Fibroblast of skin of right biceps (primary cell): ENCODE data around the gene FADS6.

Source experiments
- DNase-seq: peaks from one replicate; pipeline ENCODE4 v3.0.0-alpha.2; 2013

Gene FADS6

DNA sequence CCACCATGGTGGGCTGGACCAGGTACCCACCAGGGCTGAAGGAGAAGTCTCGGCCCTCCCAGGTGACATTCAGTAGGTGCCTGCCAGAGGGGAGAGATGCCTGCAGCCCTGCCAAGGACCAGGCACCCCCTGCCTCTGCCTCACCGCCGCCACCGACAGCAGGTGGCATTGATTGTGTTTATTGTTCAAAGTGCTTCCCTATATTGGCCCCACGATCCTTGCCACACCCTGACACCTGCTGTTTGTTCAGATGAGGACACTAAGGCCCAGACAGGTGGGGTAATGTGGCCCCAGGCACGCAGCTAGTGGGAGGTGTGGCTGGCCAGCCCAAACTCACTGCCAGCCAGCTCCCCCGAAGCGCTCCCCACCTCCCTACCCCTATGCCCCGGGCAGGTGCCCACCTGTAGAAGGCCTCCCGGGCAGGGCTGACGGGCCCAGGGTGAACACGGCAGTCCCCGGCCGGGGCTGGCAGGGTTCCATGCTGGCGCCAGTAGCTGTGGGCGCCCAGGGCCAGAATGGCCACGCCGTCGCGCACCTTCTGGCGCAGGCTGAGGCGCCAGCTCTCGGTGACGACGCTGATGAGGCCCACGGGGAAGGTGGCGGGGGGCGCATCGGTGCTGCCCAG, 41.7 kb downstream of the FADS6 start:
- no peak for DNase-seq

DNA sequence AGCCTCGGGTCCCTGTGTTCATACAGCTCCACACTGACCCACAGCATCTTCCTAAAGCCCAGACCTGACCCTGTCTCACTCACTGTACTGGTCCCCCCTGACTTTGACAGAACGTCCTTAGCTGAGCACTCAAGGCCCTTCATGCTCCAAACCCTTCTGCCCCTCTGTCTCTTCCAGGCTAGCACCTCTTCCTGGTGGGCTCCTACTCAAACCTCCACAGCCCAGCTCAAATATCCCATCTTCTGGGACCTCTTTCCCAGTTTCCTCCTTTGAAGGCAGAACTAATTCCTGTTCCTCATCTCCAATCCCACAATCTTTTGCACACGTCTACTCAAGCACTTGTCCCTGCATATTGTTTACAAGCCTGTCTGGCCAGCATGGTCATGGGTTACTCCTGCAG, 42.5 kb downstream of the FADS6 start:
- no peak for DNase-seq

DNA sequence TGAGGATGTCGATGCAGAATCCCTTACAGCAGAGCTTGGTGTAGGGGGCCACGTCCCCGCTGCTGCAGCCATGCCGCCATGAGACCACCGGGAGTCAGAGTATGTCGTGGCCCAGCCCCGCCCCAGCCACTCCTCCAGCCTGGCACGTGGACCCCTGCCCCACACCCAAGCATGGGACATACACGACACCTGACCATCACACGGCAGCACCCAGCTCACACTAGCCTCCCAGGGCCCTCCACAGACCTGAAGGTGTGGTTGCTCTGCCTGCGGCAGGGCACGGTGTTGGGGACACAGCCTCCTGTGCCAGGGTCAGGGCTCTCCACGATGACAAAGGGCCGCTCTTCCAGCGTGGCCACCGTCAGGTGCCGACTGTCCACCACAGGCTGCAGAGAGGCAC, 43.1 kb downstream of the FADS6 start:
- no peak for DNase-seq

DNA sequence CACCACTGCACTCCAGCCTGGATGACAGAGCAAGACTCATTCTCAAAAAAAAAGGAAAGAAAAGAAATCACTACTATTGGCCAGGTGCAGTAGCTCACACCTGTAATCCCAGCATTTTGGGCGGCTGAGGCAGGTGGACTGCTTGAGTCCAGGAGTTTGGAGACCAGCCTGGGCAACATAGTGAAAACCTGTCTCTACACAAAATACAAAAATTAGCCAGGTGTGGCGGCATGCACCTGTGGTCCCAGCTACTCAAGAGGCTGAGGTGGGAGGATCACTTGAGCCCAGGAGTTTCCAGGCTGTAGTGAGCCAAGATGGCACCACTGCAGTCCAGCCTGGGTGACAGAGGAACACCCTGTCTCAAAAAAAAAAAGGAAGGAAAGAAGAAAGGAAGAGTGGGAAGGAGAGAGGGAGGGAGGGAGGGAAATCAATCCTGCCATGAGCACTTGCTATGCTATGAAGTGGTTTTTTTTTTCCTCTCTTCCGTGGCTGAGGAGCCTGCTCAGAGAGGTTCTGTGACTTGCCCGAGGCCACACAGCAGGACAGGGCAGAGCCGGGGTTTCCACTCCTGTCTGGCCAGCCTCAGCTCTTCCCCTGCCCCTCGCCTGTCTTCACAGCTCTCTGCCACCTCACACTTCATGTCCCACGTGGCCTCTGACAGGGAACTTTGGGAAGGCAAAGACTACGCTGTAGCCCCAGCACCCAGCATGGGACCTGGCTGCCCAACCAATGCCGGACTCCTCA, 44.6 kb downstream of the FADS6 start:
- no peak for DNase-seq

DNA sequence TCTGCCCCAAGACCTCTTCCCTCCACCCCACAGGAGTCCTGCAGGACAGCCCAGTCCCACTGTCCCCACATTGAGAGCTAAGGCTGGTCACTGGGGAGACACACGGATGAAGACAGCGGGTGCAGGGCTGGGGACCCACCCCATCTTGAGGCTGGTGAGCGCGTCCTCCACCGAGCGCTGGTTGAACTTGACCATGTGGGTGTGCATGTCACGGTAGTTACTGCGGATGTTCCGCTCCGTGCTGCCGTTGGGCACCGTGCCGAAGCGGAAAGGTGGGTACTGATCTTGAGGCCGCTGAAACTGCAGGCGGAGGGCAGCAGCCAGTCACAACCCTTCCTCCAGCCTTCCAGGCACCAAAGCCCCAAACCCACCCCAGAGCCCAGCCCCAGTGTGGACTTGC, 46.8 kb downstream of the FADS6 start:
- no peak for DNase-seq

DNA sequence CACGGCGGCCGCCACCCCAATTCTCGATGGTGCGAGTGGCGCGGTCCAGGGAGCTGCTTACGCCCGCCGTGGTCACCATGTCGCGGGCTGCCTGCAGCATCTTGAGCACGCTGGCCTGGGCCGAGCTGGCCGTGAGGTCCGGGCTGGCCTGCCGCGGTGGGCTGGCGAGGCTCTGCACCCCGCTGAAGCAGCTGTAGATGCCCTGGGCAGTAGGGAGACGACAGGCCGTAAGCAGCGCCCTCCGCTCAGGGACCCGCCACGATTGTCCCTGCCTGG, 50.1 kb downstream of the FADS6 start:
- DNase-seq = no peak

DNA sequence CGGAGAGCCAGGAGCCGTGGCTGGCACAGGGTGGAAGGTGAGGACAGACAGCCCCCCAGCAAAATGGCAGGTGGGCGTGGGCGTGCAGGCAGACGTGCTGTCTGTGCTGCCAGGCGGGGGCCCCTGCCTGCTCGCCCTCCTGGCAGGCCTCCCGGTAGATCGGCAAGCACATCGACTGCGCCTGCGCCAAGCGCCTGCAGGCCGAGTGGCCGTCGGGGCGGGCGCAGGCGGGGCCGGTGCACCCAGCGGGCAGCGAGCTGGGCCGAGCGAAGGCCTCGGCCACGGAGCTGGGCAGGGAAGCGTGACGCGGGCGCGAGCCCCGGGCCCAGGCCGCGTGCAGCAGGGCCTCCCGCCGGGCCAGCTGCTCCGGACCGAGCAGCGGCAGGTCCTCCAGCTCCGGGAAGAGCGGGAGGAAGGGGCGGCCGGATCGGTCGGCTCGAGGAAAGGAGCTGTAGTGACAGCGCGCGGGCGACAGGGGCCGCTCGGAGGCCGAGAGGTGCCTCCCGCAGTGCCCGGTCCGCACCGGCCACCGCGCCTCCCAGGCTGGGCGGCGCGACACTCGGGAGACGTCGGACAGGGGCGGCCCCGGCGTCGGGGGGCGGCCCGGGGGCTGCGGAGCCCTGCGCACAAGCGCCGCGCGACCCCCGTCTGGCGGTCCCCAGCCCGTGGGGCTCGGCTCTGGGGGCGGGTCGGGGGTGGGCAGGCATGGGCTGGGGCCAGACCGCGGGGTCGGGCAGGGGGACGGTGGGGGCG, 50.7 kb downstream of the FADS6 start:
- DNase-seq = peak; percentile 42

DNA sequence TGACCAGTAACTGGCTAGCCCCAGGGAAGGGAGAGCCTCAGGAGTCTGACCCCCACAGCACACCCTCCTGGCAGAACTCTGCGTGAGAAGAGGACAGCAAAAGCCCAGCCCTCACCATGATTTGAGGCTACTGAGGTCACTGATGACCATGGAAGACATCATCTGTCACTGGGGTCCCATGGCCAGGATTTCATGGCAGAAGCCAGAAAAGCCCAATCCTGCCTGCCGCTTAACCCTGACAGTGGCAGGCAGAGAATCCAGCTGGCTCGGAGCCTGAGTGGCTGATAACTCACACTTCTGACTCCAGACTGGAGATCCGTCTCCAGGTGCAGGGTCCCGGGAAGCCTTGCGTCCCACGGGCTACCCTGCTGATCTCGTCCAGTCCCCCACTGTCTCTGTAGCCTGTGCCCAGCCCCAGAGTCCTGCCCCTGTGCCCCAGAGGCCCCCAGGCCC, 51.3 kb downstream of the FADS6 start:
- no peak for DNase-seq

DNA sequence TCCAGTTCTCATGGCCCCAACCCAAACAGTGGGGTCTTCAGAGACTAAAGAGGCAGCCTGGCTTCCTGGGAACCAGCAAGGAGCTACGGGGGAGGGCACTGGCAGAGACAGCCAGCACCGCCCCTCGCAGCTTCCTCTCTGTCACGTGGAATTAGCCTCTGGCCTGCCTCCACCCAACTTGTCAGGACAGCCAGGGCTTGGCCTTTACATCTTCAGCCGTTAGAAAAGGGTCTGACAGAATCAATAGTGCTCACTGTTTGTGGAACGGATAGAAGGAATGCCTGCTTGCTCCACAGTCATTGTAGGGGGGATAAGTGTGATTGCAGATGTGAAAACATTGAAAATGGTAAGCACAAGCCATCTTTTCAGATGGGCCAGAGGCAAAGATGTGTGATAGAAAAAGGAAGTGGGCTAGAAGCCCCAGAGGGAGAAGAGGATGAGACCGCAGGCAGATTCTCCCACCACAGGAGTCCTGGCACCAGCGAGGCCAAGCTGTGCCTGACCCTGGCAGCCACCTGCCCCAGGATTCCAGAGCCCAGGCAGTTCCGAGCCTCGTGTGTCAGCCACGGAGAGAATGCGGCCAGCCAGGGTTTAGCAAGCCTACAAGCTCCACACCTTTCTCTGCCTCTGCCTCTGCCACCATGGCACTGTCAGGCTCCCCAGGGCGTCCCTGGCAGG, 52.3 kb downstream of the FADS6 start:
- peak; percentile 12 for DNase-seq

DNA sequence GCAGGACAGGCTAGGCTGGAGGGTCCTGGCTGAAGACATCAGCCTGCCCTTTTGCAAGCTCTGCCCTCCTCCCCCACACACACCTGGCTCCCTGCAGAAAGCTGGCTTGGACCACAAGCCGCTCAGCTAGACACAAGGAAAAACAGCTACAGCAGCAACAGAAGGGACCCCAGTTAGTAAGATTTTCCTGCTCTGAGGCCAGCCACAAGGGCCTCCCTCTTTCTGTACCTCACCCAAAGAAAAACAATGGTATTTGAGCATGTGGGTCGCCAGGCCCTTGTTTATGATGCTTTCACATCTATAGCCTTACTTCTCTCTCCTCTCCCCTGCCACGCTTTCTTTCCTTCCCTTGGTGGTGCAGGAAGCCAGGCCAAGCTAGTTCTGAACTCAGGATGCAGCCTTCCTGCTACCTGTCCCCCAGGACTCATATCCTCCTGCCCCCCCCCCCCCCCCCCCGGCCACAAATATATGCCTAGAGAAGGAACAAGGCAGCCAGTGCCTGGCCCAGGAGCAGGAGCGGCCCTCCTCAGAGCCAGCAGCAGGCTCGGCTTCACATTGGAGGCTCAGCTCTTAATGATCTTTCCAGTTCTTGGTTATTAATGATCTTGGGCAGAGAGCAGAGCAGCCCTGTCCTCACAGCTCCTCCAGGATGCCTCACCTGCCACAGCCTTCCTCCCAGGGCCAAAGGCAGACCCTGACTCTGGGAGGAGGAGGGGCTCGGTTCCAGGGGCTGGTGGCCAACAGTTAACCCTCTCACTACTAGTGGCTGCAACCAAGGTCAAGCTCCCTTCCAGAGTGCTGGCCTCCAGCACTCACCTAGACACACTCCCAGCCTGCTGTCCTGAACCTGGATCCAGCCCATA, 53.2 kb downstream of the FADS6 start:
- no peak for DNase-seq

DNA sequence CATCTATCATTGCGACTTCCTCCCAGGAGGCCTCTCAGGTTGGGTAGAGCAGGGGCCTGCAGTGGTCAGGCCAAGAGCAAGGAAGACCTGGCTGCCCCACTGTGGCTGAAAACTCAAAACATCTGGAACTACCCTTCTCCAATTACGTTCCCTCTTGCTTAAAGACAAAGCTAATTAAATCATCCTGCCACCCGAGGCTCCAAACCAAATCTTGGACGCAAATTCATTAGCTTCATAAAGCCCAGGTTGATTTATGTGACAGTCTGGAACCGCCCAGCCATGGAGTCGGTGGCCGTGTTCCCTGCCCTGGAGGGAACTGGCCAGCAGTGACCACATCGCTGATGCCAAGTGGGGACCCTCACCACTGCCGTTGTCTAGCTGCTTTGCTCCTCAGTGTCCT, 55.2 kb downstream of the FADS6 start:
- no peak for DNase-seq

DNA sequence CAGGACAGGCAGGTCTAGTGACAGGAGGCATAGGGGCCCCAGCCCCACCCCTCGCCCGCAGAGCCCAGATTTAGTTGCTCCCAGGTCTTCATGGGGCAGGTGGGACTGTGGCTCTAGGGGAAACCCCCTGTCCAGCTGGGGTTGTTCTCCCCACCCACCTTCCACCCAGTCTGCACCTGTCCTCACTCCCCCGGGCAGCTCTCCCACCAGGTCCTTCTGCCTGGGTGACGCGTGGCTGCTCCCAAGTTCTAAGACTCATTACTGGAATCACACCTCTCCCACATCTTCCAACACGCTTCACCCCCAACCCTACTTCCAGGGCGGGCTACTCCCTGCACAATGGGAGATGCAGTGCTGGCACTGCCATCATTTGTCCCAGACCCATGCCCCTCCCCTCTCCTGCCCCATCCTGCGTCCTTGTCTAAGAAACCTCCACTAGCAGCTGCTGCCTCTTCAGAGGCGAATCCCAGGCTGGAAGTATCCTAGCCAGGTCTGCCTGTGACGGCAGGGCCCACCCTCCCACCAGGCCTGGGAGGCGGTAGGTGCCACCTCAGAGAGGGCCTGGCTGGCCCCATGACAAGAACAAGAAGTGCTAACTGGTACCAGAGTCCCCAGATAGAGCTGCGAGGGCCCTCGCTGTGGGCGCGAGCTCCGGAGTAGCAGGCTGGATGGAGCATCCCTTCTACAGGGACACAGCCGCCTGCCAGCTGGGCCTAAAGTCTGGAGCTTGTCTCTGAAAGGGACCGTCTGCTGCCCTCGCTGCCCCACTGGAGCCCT, 56.6 kb downstream of the FADS6 start:
- DNase-seq = no peak

DNA sequence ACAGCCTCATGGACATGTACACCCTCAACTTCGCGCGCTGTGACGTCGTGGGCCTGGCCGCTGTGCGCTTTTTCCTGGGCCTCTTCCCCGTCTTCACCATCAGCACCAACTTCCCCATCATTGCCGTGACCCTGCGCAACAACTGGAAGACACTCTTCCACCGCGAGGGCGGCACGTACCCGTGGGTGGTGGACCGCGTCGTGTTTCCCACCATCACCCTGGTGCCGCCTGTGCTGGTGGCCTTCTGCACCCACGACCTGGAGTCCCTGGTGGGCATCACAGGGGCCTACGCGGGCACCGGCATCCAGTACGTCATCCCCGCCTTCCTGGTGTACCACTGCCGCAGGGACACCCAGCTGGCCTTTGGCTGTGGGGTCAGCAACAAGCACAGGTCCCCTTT, 57.2 kb downstream of the FADS6 start:
- no peak for DNase-seq

DNA sequence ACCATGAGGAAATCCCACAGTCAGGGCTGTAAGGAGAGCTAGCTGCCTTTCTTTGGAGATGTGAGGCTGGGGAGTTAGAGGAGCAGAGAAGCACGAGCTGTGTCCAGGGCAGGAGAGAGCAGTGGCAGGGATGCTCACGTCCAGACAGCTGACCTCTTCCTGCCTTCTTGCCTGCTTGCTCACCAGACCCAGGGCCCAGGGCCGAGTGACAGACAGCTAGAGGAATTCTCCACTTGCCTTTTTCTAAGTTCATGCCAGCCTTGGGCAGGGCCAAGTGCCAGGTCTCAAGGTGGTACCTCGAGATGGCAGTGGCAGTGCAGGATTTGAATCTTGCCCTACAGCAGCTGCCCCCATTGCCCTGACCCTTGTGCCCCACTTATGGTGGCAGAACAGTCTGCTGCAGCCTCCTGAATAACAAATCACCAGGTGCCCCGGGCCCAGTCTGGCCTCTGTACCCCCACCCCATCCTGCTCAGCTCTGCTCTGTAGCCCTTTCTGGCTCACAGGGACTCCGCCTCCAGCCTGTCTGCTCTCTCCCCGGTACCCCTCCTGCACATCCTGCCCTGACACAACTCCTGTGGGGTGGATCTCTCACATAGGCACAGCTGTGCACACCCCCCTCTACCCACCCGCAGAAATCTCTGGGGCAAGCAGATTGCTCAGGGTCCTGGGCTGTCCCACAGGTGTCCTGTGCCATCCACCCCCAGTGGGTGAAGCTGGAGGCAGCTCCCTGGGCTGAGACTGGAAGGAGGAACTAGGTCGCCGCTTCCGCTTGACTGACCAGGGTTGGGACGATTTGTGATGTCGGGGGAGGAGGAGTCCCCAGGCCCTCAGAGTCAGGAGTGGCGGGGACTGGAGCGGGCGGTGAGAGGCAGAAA, 59.7 kb downstream of the FADS6 start:
- DNase-seq = no peak

DNA sequence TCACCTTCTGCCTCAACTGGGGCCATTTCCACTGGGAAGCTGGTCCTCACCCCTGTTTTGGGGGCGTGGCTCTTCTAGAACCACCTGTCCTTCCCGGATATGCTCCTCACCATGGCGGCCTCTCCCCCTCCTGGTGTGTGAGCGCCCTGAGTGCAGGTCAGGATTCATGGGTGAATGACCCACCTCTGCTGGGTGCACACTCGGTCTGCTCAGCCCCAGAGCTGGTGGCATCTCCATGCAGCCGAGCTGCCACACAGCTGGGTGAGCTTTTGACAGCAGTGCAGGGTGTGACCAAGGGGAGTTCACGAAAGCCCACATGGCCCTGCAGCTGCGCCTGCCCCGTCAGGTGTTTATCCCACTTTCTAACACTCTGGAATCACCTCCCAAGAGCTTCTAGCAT, 61.0 kb downstream of the FADS6 start:
- DNase-seq = no peak

DNA sequence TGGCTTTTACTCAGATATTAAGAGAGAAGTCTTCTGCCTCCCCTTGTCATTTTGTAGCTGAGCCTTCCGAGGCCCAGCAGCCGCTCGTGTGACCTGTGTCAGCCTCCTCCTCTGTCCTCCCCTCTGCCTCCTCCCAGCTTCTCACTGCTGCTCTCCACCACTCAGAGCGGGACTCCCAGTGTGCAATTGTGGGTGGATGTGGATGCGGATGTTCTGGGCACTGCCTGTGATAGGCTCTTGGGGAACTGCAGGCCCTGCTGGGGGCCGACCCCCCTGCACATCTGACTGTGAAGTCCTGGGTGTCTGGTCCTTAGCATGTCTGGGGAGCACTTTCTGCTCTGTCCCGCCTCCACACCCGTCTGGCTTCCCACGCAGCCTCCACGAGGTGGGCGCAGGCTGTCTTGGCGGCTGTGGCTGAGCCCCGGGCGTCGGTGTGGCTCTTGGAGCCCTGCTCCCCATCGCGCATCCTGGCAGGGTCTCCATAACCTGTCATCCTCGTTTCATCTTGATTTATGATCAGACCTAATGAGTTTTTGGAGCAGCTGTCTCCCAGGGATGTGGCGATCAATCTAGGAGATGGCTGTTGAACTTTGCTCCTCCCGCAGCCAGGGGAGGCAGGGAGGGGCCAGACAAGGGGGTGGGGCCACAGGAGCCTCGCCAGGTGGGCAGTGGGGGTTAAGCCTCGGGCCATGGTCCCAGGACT, 61.8 kb downstream of the FADS6 start:
- no peak for DNase-seq

DNA sequence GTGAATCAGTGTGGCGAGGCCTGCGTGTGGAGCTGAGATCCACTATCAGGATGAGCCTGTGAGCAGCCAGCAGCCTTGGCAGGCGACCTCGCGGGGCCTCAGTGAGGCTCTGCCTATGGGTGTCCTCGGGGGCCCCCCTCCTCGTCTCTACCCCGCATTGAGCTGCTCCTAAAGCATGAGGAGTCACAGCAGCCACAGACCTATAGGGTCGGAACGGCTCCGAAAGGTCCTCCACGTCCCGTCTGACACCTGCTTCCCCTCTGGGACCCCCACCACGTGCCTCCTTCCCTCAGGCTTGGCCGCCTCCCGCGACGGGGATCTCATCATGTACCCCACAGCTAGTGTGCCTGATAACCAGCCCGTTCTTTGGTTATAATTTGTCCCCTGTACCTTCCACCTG, 62.6 kb downstream of the FADS6 start:
- DNase-seq = no peak

DNA sequence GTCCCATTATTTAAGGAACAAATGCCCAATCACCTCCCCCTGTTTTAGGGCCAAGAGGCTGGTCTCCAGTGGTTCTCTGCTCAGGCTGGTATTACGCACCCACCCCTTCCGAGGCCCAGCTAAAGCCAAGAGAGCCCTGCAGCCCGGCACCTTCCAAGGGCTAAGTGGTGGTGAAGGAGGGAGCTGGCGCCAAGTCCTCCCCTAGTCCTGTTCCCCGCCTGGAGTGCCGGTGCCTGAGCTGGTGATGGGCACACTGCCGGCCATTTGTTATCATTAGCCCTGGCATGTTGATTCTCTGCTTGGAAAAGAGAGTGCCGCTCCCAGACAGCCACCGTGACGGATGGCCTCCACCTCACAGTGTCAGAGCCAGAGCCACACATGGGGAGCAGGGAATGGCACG, 65.6 kb downstream of the FADS6 start:
- no peak for DNase-seq
